Lung (tissue), 12 donors: ENCODE data around the gene SDK1. TPM values are rescaled to one million over a fixed set of nuclear protein-coding genes. Genes with fewer than 3 reads are reported as not detected.

Experiments used
- ATAC-seq: fragments of 200-7000 bp; cut with Tn5 transposase; one replicate; pipeline ENCODE4 v1.9.1; 2020; ENCODE audit warnings: moderate number of reproducible peaks; ENCODE audit not compliant: insufficient read depth, low FRiP score
- DNase-seq, 3 donors: peaks; one replicate each; pipeline ENCODE4 v3.0.0-alpha.2; 2013 to 2017
- H3K27ac ChIP-seq, 2 donors: one replicate each; pipeline ENCODE4 v1.5.1; 2013; ENCODE audit warnings: mild to moderate bottlenecking in 2 of 2, moderate library complexity in 2 of 2, control low read depth in 1 of 2, inconsistent platforms in 1 of 2, low read depth in 1 of 2, low read length in 1 of 2
- H3K27me3 ChIP-seq, 3 donors: one replicate each; pipeline ENCODE4 v1.5.1; 2013; ENCODE audit warnings: low read length in 2 of 3; ENCODE audit not compliant: control insufficient read depth in 3 of 3, insufficient read depth in 3 of 3
- H3K36me3 ChIP-seq, 4 donors: one replicate each; pipeline ENCODE4 v1.5.1; 2013; ENCODE audit warnings: low read length in 4 of 4, mild to moderate bottlenecking in 1 of 4, moderate library complexity in 1 of 4; ENCODE audit not compliant: control insufficient read depth in 4 of 4, insufficient read depth in 4 of 4
- H3K4me1 ChIP-seq, 5 donors: one replicate each; pipeline ENCODE4 v1.5.1; 2013; ENCODE audit warnings: low read length in 5 of 5, mild to moderate bottlenecking in 2 of 5, moderate library complexity in 1 of 5; ENCODE audit not compliant: control insufficient read depth in 5 of 5, insufficient read depth in 5 of 5
- H3K4me3 ChIP-seq: one replicate; pipeline ENCODE4 v1.5.1; 2013; ENCODE audit warnings: mild to moderate bottlenecking, control low read depth, moderate library complexity
- H3K9ac ChIP-seq, 2 donors: one replicate each; pipeline ENCODE4 v1.5.1; 2013; ENCODE audit warnings: low read length in 2 of 2, control low read depth in 1 of 2; ENCODE audit not compliant: insufficient read depth in 1 of 2
- H3K9me3 ChIP-seq, 4 donors: one replicate each; pipeline ENCODE4 v1.5.1; 2013; ENCODE audit warnings: low read length in 3 of 4, mild to moderate bottlenecking in 1 of 4, moderate library complexity in 1 of 4; ENCODE audit not compliant: control insufficient read depth in 4 of 4, insufficient read depth in 3 of 4
- CTCF ChIP-seq: IDR thresholded peaks from 2 replicates; pipeline ENCODE4 v1.5.1; 2012; ENCODE audit warnings: mild to moderate bottlenecking; ENCODE audit errors: control extremely low read depth, extremely low read depth
- WGBS, 2 donors: extraction: QIAGEN DNeasy Blood & Tissue Kit; methylation state at CpG; one replicate each; pipeline ENCODE4 v1.1.7; 2013; 5-methylcytosine and 5-hydroxymethylcytosine counted together
- polyA plus RNA-seq, 2 donors: library from polyadenylated mRNA; stranded (reverse); fragments of 200-250 nt; gene quantifications; one replicate each; pipeline ENCODE4 v1.2.1, GENCODE V29; 2013
- total RNA-seq, 2 donors: library from RNA; depleted of rRNA in 1 of 2; stranded (reverse); fragments of >200 nt in 1 of 2; gene quantifications; one replicate each; pipeline ENCODE4 v1.2.1, GENCODE V29; 2014 to 2021
- donor health status: control.
- donor health status: control.
- donor health status: Bipolar disorder and iron deficiency.
- donor health status: healthy.
- donor health status: DM: yes; HTN: yes; CAD: no.

The SDK1 gene
- total and polyA plus RNA-seq, 4 donors, result 3.7 to 30.1 (median 12.7) TPM

GRCh38 chr7:3300221-3300650, 816 bp upstream of the SDK1 start:
- peaks cover 0 to 19% (median 3%) of the 10 kb centered on the region in 5 donors for H3K4me1 ChIP-seq
- H3K4me3 ChIP-seq, result no peak overlapping the region
- no peak overlapping the region for H3K9ac ChIP-seq
- WGBS, 2 donors, result 4 to 6% methylated on average over 20 of the region's 20 CpGs
- no peak for TF ChIP-seq CTCF
- no peak overlapping the region for H3K27ac ChIP-seq
- H3K27me3 ChIP-seq, result peaks cover 2 to 6% (median 6%) of the 10 kb centered on the region in 3 donors
- H3K36me3 ChIP-seq, result no peaks in the 10 kb centered on the region
- peak in 1 of 3 donors; percentile 15 for DNase-seq
- peak; percentile 3 for ATAC-seq
- H3K9me3 ChIP-seq, result no peaks in the 10 kb centered on the region

- Histone ChIP-seq H3K4me1 (peaks cover 0 to 19% (median 3%) of the 10 kb centered on the region in 5 donors), H3K9ac (no peak overlapping the region), H3K27ac (peak overlapping the region in 1 of 2 donors; percentile 35), H3K4me3 (peak overlapping the region; percentile 62), H3K27me3 (peaks cover 2 to 6% (median 6%) of the 10 kb centered on the region in 3 donors), H3K36me3 (no peaks in the 10 kb centered on the region), H3K9me3 (no peaks in the 10 kb centered on the region)
- no peak for DNase-seq
- ATAC-seq, result no peak
- WGBS, 2 donors, result 1% methylated on average over 20 to 56 of the region's 56 CpGs
- TF ChIP-seq CTCF, result no peak
Measured at GRCh38 chr7:3301449-3301731, 338 bp downstream of the SDK1 start.

- TF ChIP-seq CTCF, result no peak
- ATAC-seq (no peak), DNase-seq (peak; percentile 59 to 66 (median 65))
- H3K27me3 ChIP-seq, result peaks cover 2 to 6% (median 6%) of the 10 kb centered on the region in 3 donors
- peaks cover 0 to 19% (median 3%) of the 10 kb centered on the region in 5 donors for H3K4me1 ChIP-seq
- H3K27ac ChIP-seq, result peak overlapping the region in 1 of 2 donors; percentile 14
- H3K36me3 ChIP-seq, result no peaks in the 10 kb centered on the region
- H3K9me3 ChIP-seq, result no peaks in the 10 kb centered on the region
- peak overlapping the region in 1 of 2 donors; percentile 61 for H3K9ac ChIP-seq
- WGBS, 2 donors, result 2% methylated on average over 31 to 45 of the region's 45 CpGs
- peak overlapping the region; percentile 48 for H3K4me3 ChIP-seq
Measured at GRCh38 chr7:3301831-3302618, 973 bp downstream of the SDK1 start.
